Measurements from ENCODE around the gene OR51I1. TPM values are rescaled to one million over a fixed set of nuclear protein-coding genes. Genes with fewer than 3 reads are reported as not detected.

Gene OR51I1
- total and polyA plus RNA-seq, 2 donors (not counting 1 experiment from before 2014, with no cell fraction given): 0.17 TPM; not detected in 1

DNA sequence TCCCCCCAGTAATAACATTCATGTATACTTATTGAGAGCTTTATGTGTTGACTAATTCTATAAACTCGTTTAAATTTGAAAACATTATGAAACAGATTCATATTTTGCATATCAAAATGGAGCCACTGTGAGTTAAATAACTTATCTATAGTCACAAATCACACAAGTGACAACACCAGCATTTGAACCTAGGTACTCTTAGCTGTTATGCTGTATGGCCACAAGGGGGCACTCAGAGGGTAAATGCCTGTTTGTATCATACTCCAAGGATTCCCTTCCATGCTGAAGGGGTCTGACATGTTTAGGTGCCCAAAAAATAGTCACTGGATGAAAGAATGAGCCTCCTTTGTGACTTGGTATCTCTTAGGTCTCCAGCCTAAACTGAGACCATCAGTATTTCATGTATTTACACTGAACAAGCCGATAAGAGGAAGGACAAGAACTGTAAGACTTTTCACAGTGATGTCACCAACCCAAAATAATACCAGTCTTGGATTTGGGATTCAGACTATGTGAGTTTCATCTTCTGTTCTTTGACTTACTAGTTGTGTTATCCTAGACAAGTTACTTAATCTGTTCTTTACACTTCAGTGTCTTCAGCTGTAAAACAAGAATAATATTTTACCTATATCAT lies 35.0 kb upstream of the OR51I1 start:
- Histone ChIP-seq H3K79me2 (ENCODE audit: control insufficient read depth, insufficient read depth, low read length) (no peaks in the 10 kb centered on the region), H4K20me1 (ENCODE audit: control insufficient read depth, extremely low read depth, insufficient read depth, low read length) (no peaks in the 10 kb centered on the region), H3K4me2 (ENCODE audit: extremely low read depth, insufficient read depth, low read length) (no peak overlapping the region), H3K27me3 (ENCODE audit: control insufficient read depth, insufficient read depth, low read length) (no peaks in the 10 kb centered on the region), H3K9ac (ENCODE audit: insufficient read depth, low read length) (no peak overlapping the region), H3K9me3 (ENCODE audit: control insufficient read depth, insufficient read depth, low read depth, low read length) (no peaks in the 10 kb centered on the region), H3K4me1 (ENCODE audit: control insufficient read depth, extremely low read depth, insufficient read depth, low read length) (no peaks in the 10 kb centered on the region), H2AFZ (ENCODE audit: low read length) (no peak overlapping the region), H3K27ac (ENCODE audit: insufficient read depth, low read length) (no peak overlapping the region), H3K4me3 (replicated peaks in 1 of 4; ENCODE audit: control extremely low read depth in 1 of 4, insufficient read depth in 1 of 4, low read depth in 3 of 4, low read length in 4 of 4) (no peak overlapping the region), H3K36me3 (ENCODE audit: control insufficient read depth, insufficient read depth, low read length) (no peaks in the 10 kb centered on the region)
- DNase-seq (ENCODE audit: low read depth in 2 of 2): peak; percentile 43 to 59
- TF ChIP-seq EZH2 (IDR thresholded peaks at IDR 0.05; ENCODE audit: low read length, missing control alignments) (no peak), CTCF (conservative IDR thresholded peaks at IDR 0.05 in 1 of 2, IDR thresholded peaks at IDR 0.05 in 1 of 2; ENCODE audit: low read depth in 1 of 2, low read length in 2 of 2) (peak; percentile 85 to 88)

- no peaks in the 10 kb centered on the region for H3K9me3 ChIP-seq (ENCODE audit: control insufficient read depth, insufficient read depth, low read depth, low read length)
- no peaks in the 10 kb centered on the region for H3K79me2 ChIP-seq (ENCODE audit: control insufficient read depth, insufficient read depth, low read length)
- H4K20me1 ChIP-seq (ENCODE audit: control insufficient read depth, extremely low read depth, insufficient read depth, low read length): no peaks in the 10 kb centered on the region
- no peak overlapping the region for H3K9ac ChIP-seq (ENCODE audit: insufficient read depth, low read length)
- H3K27ac ChIP-seq (ENCODE audit: insufficient read depth, low read length): no peak overlapping the region
- TF ChIP-seq EZH2 (IDR thresholded peaks at IDR 0.05; ENCODE audit: low read length, missing control alignments) (no peak), CTCF (conservative IDR thresholded peaks at IDR 0.05 in 1 of 2, IDR thresholded peaks at IDR 0.05 in 1 of 2; ENCODE audit: low read depth in 1 of 2, low read length in 2 of 2) (no peak)
- H3K36me3 ChIP-seq (ENCODE audit: control insufficient read depth, insufficient read depth, low read length): no peaks in the 10 kb centered on the region
- H2AFZ ChIP-seq (ENCODE audit: low read length): no peak overlapping the region
- no peak overlapping the region for H3K4me2 ChIP-seq (ENCODE audit: extremely low read depth, insufficient read depth, low read length)
- H3K4me1 ChIP-seq (ENCODE audit: control insufficient read depth, extremely low read depth, insufficient read depth, low read length): no peaks in the 10 kb centered on the region
- H3K4me3 ChIP-seq (replicated peaks in 1 of 4; ENCODE audit: control extremely low read depth in 1 of 4, insufficient read depth in 1 of 4, low read depth in 3 of 4, low read length in 4 of 4): no peak overlapping the region
- H3K27me3 ChIP-seq (ENCODE audit: control insufficient read depth, insufficient read depth, low read length): no peaks in the 10 kb centered on the region
- DNase-seq (ENCODE audit: low read depth in 2 of 2): no peak
These were observed 32.6 kb upstream of the OR51I1 start for GRCh38 chr11:5473921-5474320.

GRCh38 chr11:5467527-5467926 lies 26.2 kb upstream of the OR51I1 start:
- no peak for TF ChIP-seq CTCF (conservative IDR thresholded peaks at IDR 0.05 in 1 of 2, IDR thresholded peaks at IDR 0.05 in 1 of 2; ENCODE audit: low read depth in 1 of 2, low read length in 2 of 2)
- TF ChIP-seq EZH2 (IDR thresholded peaks at IDR 0.05; ENCODE audit: low read length, missing control alignments): no peak
- no peak overlapping the region for H3K4me3 ChIP-seq (replicated peaks in 1 of 4; ENCODE audit: control extremely low read depth in 1 of 4, insufficient read depth in 1 of 4, low read depth in 3 of 4, low read length in 4 of 4)
- H3K9ac ChIP-seq (ENCODE audit: insufficient read depth, low read length): no peak overlapping the region
- no peaks in the 10 kb centered on the region for H4K20me1 ChIP-seq (ENCODE audit: control insufficient read depth, extremely low read depth, insufficient read depth, low read length)
- H3K27me3 ChIP-seq (ENCODE audit: control insufficient read depth, insufficient read depth, low read length): no peaks in the 10 kb centered on the region
- no peaks in the 10 kb centered on the region for H3K36me3 ChIP-seq (ENCODE audit: control insufficient read depth, insufficient read depth, low read length)
- H3K4me2 ChIP-seq (ENCODE audit: extremely low read depth, insufficient read depth, low read length): no peak overlapping the region
- DNase-seq (ENCODE audit: low read depth in 2 of 2): no peak
- H3K9me3 ChIP-seq (ENCODE audit: control insufficient read depth, insufficient read depth, low read depth, low read length): no peaks in the 10 kb centered on the region
- no peak overlapping the region for H3K27ac ChIP-seq (ENCODE audit: insufficient read depth, low read length)
- no peak overlapping the region for H2AFZ ChIP-seq (ENCODE audit: low read length)
- H3K4me1 ChIP-seq (ENCODE audit: control insufficient read depth, extremely low read depth, insufficient read depth, low read length): no peaks in the 10 kb centered on the region
- H3K79me2 ChIP-seq (ENCODE audit: control insufficient read depth, insufficient read depth, low read length): no peaks in the 10 kb centered on the region

All from fibroblast of lung (primary cell).